Neural progenitor cell (in vitro differentiated cells): Measurements from ENCODE around the gene PCARE. TPM values are rescaled to one million over a fixed set of nuclear protein-coding genes. Genes with fewer than 3 reads are reported as not detected.

Experiments used
- DNase-seq: peaks from one replicate; pipeline ENCODE4 v3.0.0-alpha.2; 2016; ENCODE audit warnings: low spot score
- H2AFZ ChIP-seq: fragments of 200-600 bp; sonication (generic); replicated peaks from 2 replicates; pipeline ENCODE4 v1.6.1; 2016; ENCODE audit warnings: antibody characterized with exemption
- H3F3A ChIP-seq: fragments of 200-600 bp; sonication (generic); 2 replicates; pipeline ENCODE4 v1.6.1; 2016; ENCODE audit warnings: antibody characterized with exemption, low read depth
- H3K27ac ChIP-seq: fragments of 200-600 bp; sonication (generic); 2 replicates; pipeline ENCODE4 v1.5.1; 2016; ENCODE audit warnings: mild to moderate bottlenecking
- H3K27me3 ChIP-seq: fragments of 200-600 bp; sonication (generic); 2 replicates; pipeline ENCODE4 v1.6.1; 2016; ENCODE audit warnings: mild to moderate bottlenecking, moderate library complexity
- H3K36me3 ChIP-seq: fragments of 200-600 bp; sonication (generic); 2 replicates; pipeline ENCODE4 v1.5.1; 2016
- H3K4me1 ChIP-seq: fragments of 200-600 bp; sonication (generic); 2 replicates; pipeline ENCODE4 v1.6.1; 2016; ENCODE audit warnings: mixed run types
- H3K4me2 ChIP-seq: fragments of 200-600 bp; sonication (generic); 2 replicates; pipeline ENCODE4 v1.6.1; 2016
- H3K4me3 ChIP-seq: fragments of 200-600 bp; sonication (generic); 2 replicates; pipeline ENCODE4 v1.5.1; 2016
- H3K79me2 ChIP-seq: fragments of 200-600 bp; sonication (generic); 2 replicates; pipeline ENCODE4 v1.6.1; 2016; ENCODE audit warnings: low read depth
- H3K9ac ChIP-seq: fragments of 200-600 bp; sonication (generic); 2 replicates; pipeline ENCODE4 v1.6.1; 2016
- H3K9me3 ChIP-seq: fragments of 200-600 bp; sonication (generic); 2 replicates; pipeline ENCODE4 v1.5.1; 2016; ENCODE audit warnings: low read depth
- H4K20me1 ChIP-seq: fragments of 200-600 bp; sonication (generic); 2 replicates; pipeline ENCODE4 v1.6.1; 2016; ENCODE audit warnings: low read depth
- H3K27ac Mint-ChIP-seq: 3 replicates; pipeline ENCODE4 v1.8.0; 2021; ENCODE audit warnings: mixed read lengths
- H3K27me3 Mint-ChIP-seq: 2 replicates; pipeline ENCODE4 v1.8.0; 2022; ENCODE audit warnings: low read depth, mild to moderate bottlenecking, inconsistent platforms, moderate library complexity, mixed read lengths; ENCODE audit not compliant: insufficient read depth
- H3K36me3 Mint-ChIP-seq: 3 replicates; pipeline ENCODE4 v1.8.0; 2021; ENCODE audit warnings: mixed read lengths
- H3K4me1 Mint-ChIP-seq: 3 replicates; pipeline ENCODE4 v1.8.0; 2021; ENCODE audit warnings: mixed read lengths
- H3K4me3 Mint-ChIP-seq: 3 replicates; pipeline ENCODE4 v1.8.0; 2021; ENCODE audit warnings: mild to moderate bottlenecking, moderate library complexity, mixed read lengths
- H3K9me3 Mint-ChIP-seq: 3 replicates; pipeline ENCODE4 v1.8.0; 2020; ENCODE audit warnings: mixed read lengths
- EZH2 ChIP-seq: fragments of 200-600 bp; sonication (generic); IDR thresholded peaks from 2 replicates; pipeline ENCODE4 v1.6.1; 2017; ENCODE audit warnings: antibody characterized with exemption, mild to moderate bottlenecking, moderate library complexity
- EZH2phosphoT487 ChIP-seq: fragments of 200-600 bp; sonication (generic); IDR thresholded peaks from 2 replicates; pipeline ENCODE4 v1.6.1; 2017; ENCODE audit warnings: antibody characterized with exemption
- total RNA-seq: library from RNA; depleted of rRNA; stranded (reverse); fragments of >200 nt; gene quantifications from 2 replicates; pipeline ENCODE4 v1.2.3, GENCODE V29; 2015; ENCODE audit warnings: low replicate concordance
- TF ChIP-seq, protein P1 (sequence below): fragments of 200-600 bp; sonication (generic); IDR thresholded peaks from 2 replicates; pipeline ENCODE4 v1.5.1; 2017; ENCODE audit warnings: antibody characterized with exemption, mild to moderate bottlenecking

Gene PCARE
- total RNA-seq, 1 donor from 2014 or later: not detected

DNA sequence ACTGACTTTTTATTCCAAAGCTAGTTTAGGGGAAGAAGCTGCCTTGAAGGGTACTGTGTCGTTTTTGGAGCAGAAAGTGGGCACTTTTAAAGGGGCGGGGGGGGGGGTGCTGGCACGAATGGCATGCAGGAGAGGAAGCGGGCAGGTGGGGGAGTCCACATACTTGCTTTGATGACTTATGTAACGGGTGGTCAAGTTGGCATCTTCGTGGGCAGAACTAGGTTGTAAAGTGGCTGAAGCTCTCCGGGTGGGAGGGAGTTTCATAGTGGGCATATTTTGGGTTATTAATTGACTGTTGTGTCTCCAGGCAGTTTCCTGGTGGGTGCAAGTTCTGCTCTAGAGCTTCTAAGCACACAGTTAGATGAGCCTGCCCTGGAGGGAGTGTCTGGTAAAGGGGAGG, 19.9 kb downstream of the PCARE start:
- Histone ChIP-seq H3K4me1 (peaks cover 20% of the 10 kb centered on the region), H3F3A (peaks cover 4% of the 10 kb centered on the region), H3K9me3 (no peaks in the 10 kb centered on the region), H3K4me3 (no peak overlapping the region), H2AFZ (no peak overlapping the region), H4K20me1 (no peaks in the 10 kb centered on the region), H3K27ac (no peak overlapping the region), H3K36me3 (no peaks in the 10 kb centered on the region), H3K9ac (no peak overlapping the region), H3K4me2 (no peak overlapping the region), H3K27me3 (no peaks in the 10 kb centered on the region), H3K79me2 (no peaks in the 10 kb centered on the region)
- no peak for DNase-seq
- H3K4me3 Mint-ChIP-seq: no peak overlapping the region
- H3K9me3 Mint-ChIP-seq: no peaks in the 10 kb centered on the region
- H3K27ac Mint-ChIP-seq: peak overlapping the region; percentile 76
- H3K36me3 Mint-ChIP-seq: no peaks in the 10 kb centered on the region
- peaks cover 5% of the 10 kb centered on the region for H3K27me3 Mint-ChIP-seq
- peaks cover 30% of the 10 kb centered on the region for H3K4me1 Mint-ChIP-seq
- TF ChIP-seq, protein P1, sequence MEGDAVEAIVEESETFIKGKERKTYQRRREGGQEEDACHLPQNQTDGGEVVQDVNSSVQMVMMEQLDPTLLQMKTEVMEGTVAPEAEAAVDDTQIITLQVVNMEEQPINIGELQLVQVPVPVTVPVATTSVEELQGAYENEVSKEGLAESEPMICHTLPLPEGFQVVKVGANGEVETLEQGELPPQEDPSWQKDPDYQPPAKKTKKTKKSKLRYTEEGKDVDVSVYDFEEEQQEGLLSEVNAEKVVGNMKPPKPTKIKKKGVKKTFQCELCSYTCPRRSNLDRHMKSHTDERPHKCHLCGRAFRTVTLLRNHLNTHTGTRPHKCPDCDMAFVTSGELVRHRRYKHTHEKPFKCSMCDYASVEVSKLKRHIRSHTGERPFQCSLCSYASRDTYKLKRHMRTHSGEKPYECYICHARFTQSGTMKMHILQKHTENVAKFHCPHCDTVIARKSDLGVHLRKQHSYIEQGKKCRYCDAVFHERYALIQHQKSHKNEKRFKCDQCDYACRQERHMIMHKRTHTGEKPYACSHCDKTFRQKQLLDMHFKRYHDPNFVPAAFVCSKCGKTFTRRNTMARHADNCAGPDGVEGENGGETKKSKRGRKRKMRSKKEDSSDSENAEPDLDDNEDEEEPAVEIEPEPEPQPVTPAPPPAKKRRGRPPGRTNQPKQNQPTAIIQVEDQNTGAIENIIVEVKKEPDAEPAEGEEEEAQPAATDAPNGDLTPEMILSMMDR: no peak
- TF ChIP-seq EZH2 (no peak), EZH2phosphoT487 (no peak)

DNA sequence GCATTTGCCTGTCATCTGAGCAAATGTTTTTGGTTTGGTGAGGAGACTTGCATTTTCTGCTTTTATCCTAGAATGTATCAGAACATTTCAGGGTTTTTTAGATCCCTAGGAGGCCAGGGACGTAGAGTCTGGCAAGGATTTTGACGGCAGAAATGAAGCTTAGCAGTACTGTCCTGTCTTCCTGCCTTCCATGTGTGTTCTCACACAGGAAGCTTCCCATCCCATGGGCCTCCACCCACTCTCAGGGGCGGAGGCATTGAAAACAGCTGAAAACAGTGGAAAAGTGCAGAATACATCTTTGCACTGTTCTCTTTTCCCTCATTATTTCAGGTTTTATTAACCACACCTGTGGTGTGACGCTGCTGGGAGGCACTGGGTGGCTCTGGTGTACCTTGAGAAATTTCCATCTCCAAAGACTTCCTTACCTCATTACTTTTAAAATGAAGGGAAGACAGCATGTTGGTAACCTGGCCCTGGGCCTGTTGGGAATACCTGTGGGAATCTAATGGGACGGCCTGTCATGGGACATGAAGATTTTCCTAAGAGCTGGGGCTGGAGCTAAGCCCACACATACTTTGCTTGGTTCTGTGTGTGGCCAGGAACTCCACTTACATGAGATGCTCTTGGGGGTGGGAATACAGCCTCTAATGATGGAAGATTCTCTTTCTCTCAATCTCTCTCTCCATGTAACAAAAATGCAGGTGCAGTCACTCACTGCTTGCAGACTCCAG, 20.5 kb downstream of the PCARE start:
- H3K4me2 ChIP-seq: no peak overlapping the region
- H3K27ac Mint-ChIP-seq: no peak overlapping the region
- no peak overlapping the region for H3K4me3 Mint-ChIP-seq
- peaks cover 4% of the 10 kb centered on the region for H3F3A ChIP-seq
- peaks cover 26% of the 10 kb centered on the region for H3K4me1 Mint-ChIP-seq
- H3K27me3 ChIP-seq: no peaks in the 10 kb centered on the region
- no peaks in the 10 kb centered on the region for H3K9me3 Mint-ChIP-seq
- no peak for DNase-seq
- peaks cover 5% of the 10 kb centered on the region for H3K27me3 Mint-ChIP-seq
- H3K36me3 ChIP-seq: no peaks in the 10 kb centered on the region
- no peaks in the 10 kb centered on the region for H3K79me2 ChIP-seq
- H3K4me1 ChIP-seq: peaks cover 20% of the 10 kb centered on the region
- H4K20me1 ChIP-seq: no peaks in the 10 kb centered on the region
- no peaks in the 10 kb centered on the region for H3K9me3 ChIP-seq
- H3K4me3 ChIP-seq: no peak overlapping the region
- H3K36me3 Mint-ChIP-seq: no peaks in the 10 kb centered on the region
- no peak overlapping the region for H3K9ac ChIP-seq
- TF ChIP-seq EZH2phosphoT487 (no peak), EZH2 (no peak)
- TF ChIP-seq, protein P1: no peak
- no peak overlapping the region for H2AFZ ChIP-seq
- H3K27ac ChIP-seq: no peak overlapping the region

- Mint-ChIP-seq H3K27me3 (peaks cover 5% of the 10 kb centered on the region), H3K4me1 (peaks cover 26% of the 10 kb centered on the region), H3K4me3 (no peak overlapping the region), H3K9me3 (no peaks in the 10 kb centered on the region), H3K27ac (no peak overlapping the region), H3K36me3 (no peaks in the 10 kb centered on the region)
- Histone ChIP-seq H3K4me3 (no peak overlapping the region), H3K9ac (no peak overlapping the region), H3K79me2 (no peaks in the 10 kb centered on the region), H4K20me1 (no peaks in the 10 kb centered on the region), H3K36me3 (no peaks in the 10 kb centered on the region), H3K9me3 (no peaks in the 10 kb centered on the region), H2AFZ (no peak overlapping the region), H3K27me3 (no peaks in the 10 kb centered on the region), H3K4me1 (peaks cover 20% of the 10 kb centered on the region), H3F3A (peaks cover 4% of the 10 kb centered on the region), H3K4me2 (no peak overlapping the region), H3K27ac (no peak overlapping the region)
- TF ChIP-seq, protein P1: no peak
- DNase-seq: no peak
These were observed 21.1 kb downstream of the PCARE start for GRCh38 chr2:29053223-29053622.
